ENCODE measurements around the gene MAST4. TPM values are rescaled to one million over a fixed set of nuclear protein-coding genes. Genes with fewer than 3 reads are reported as not detected.

The MAST4 gene
- total RNA-seq, 1 donor from 2014 or later, result 22.3 TPM

DNA sequence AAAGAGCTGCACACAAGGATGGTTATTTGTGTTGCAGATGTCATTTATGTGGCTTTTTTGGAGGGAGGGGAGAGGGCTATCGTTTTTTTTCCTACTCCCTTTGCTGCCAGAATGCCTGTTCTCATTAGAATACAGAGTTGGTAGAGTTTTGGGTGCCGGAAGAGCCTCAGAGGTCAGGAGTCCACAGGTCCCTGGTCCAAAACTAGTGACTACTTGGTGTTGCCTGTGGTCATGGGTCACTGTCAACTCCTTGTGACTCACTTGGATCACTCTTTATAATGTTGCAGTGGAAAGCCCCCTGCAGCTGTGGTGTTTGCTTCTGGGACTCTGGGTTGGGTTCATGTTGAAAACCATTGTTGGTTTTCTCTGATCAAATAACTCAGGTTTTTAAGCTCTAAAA, 131.4 kb downstream of the MAST4 start:
- H3K9me3 ChIP-seq (ENCODE audit: insufficient read depth, low read depth, low read length), result no peaks in the 10 kb centered on the region
- no peak for DNase-seq (ENCODE audit: low read depth)
- no peaks in the 10 kb centered on the region for H4K20me1 ChIP-seq (ENCODE audit: insufficient read depth, low read length)
- H3K4me3 ChIP-seq (ENCODE audit: insufficient read depth, low read depth, low read length), result no peak overlapping the region
- Mint-ChIP-seq H3K27ac (ENCODE audit: unreplicated experiment) (no peak overlapping the region), H3K4me3 (ENCODE audit: unreplicated experiment) (no peak overlapping the region), H3K27me3 (ENCODE audit: low read depth, unreplicated experiment) (no peaks in the 10 kb centered on the region), H3K4me1 (ENCODE audit: low read depth, unreplicated experiment) (peaks cover 8% of the 10 kb centered on the region), H3K9me3 (ENCODE audit: unreplicated experiment) (no peaks in the 10 kb centered on the region), H3K36me3 (ENCODE audit: low read depth, unreplicated experiment) (no peaks in the 10 kb centered on the region)
- no peaks in the 10 kb centered on the region for H3K4me1 ChIP-seq (ENCODE audit: insufficient read depth, low read length)
- H3K27me3 ChIP-seq (ENCODE audit: insufficient read depth, low read length), result no peaks in the 10 kb centered on the region
- FAIRE-seq, result no peak
- no peak overlapping the region for H3K4me2 ChIP-seq (ENCODE audit: low read length)
- TF ChIP-seq, protein P1, sequence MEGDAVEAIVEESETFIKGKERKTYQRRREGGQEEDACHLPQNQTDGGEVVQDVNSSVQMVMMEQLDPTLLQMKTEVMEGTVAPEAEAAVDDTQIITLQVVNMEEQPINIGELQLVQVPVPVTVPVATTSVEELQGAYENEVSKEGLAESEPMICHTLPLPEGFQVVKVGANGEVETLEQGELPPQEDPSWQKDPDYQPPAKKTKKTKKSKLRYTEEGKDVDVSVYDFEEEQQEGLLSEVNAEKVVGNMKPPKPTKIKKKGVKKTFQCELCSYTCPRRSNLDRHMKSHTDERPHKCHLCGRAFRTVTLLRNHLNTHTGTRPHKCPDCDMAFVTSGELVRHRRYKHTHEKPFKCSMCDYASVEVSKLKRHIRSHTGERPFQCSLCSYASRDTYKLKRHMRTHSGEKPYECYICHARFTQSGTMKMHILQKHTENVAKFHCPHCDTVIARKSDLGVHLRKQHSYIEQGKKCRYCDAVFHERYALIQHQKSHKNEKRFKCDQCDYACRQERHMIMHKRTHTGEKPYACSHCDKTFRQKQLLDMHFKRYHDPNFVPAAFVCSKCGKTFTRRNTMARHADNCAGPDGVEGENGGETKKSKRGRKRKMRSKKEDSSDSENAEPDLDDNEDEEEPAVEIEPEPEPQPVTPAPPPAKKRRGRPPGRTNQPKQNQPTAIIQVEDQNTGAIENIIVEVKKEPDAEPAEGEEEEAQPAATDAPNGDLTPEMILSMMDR (IDR thresholded peaks at IDR 0.05; ENCODE audit: insufficient read depth, low read depth, low read length), result no peak
- no peak for TF ChIP-seq EZH2 (IDR thresholded peaks at IDR 0.05; ENCODE audit: insufficient read depth, low read length)
- no peaks in the 10 kb centered on the region for H3K79me2 ChIP-seq (ENCODE audit: insufficient read depth, low read length)
- H2AFZ ChIP-seq (ENCODE audit: low read depth, low read length), result no peak overlapping the region
- no peak overlapping the region for H3K27ac ChIP-seq (ENCODE audit: low read depth, low read length)
- H3K9ac ChIP-seq (ENCODE audit: low read length), result no peak overlapping the region
- H3K36me3 ChIP-seq (ENCODE audit: insufficient read depth, low read length), result no peaks in the 10 kb centered on the region

DNA sequence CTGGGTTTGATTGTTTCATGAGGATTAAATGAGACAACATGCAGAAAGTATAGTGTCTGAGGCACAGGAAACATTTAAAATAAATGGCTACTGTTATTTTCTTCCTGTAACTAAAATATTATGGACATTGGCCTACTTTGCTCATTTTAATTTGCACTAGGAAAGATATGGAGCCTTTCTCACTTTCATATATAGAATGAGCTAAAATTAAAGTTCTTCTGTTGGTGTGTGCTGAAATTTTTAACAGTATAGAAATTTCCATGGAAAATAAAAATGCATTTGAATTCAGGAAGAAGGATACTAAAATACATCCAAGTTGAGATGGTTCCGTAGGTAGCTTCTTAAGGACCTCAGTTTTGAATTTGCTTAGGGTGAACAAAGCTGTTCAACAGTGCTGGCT, 131.9 kb downstream of the MAST4 start:
- Histone ChIP-seq H3K36me3 (ENCODE audit: insufficient read depth, low read length) (no peaks in the 10 kb centered on the region), H3K9me3 (ENCODE audit: insufficient read depth, low read depth, low read length) (no peaks in the 10 kb centered on the region), H2AFZ (ENCODE audit: low read depth, low read length) (no peak overlapping the region), H3K4me3 (ENCODE audit: insufficient read depth, low read depth, low read length) (no peak overlapping the region), H3K27ac (ENCODE audit: low read depth, low read length) (no peak overlapping the region), H3K27me3 (ENCODE audit: insufficient read depth, low read length) (no peaks in the 10 kb centered on the region), H3K4me1 (ENCODE audit: insufficient read depth, low read length) (no peaks in the 10 kb centered on the region), H3K4me2 (ENCODE audit: low read length) (no peak overlapping the region), H4K20me1 (ENCODE audit: insufficient read depth, low read length) (no peaks in the 10 kb centered on the region), H3K9ac (ENCODE audit: low read length) (no peak overlapping the region), H3K79me2 (ENCODE audit: insufficient read depth, low read length) (no peaks in the 10 kb centered on the region)
- no peak for DNase-seq (ENCODE audit: low read depth)
- Mint-ChIP-seq H3K4me1 (ENCODE audit: low read depth, unreplicated experiment) (peaks cover 8% of the 10 kb centered on the region), H3K36me3 (ENCODE audit: low read depth, unreplicated experiment) (no peaks in the 10 kb centered on the region), H3K27ac (ENCODE audit: unreplicated experiment) (no peak overlapping the region), H3K27me3 (ENCODE audit: low read depth, unreplicated experiment) (no peaks in the 10 kb centered on the region), H3K9me3 (ENCODE audit: unreplicated experiment) (no peaks in the 10 kb centered on the region), H3K4me3 (ENCODE audit: unreplicated experiment) (no peak overlapping the region)
- TF ChIP-seq, protein P1 (IDR thresholded peaks at IDR 0.05; ENCODE audit: insufficient read depth, low read depth, low read length), result no peak
- TF ChIP-seq EZH2 (IDR thresholded peaks at IDR 0.05; ENCODE audit: insufficient read depth, low read length), result no peak
- FAIRE-seq, result no peak

DNA sequence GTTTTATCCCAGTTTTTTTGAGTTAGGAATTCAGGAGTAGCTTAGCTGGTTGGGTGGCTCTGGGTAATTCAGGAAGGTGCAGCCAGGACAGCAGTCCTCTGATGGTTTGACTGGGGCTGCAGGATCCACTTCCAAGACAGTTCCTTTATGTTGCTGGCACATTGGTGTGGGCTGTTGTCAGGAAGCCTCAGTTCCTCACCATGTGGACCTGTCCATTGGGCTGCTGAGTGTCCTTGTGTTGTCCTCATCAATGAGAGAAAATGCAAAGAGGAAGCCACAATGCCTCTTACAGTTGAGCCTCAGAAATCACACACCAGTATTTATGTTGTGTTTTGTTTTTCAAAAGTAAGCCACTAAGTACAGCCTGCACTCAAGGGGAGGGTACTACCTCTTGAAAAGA, 140.9 kb downstream of the MAST4 start:
- Histone ChIP-seq H3K4me1 (ENCODE audit: insufficient read depth, low read length) (no peaks in the 10 kb centered on the region), H2AFZ (ENCODE audit: low read depth, low read length) (no peak overlapping the region), H3K9me3 (ENCODE audit: insufficient read depth, low read depth, low read length) (no peaks in the 10 kb centered on the region), H3K9ac (ENCODE audit: low read length) (no peak overlapping the region), H3K36me3 (ENCODE audit: insufficient read depth, low read length) (no peaks in the 10 kb centered on the region), H4K20me1 (ENCODE audit: insufficient read depth, low read length) (no peaks in the 10 kb centered on the region), H3K27me3 (ENCODE audit: insufficient read depth, low read length) (no peaks in the 10 kb centered on the region), H3K79me2 (ENCODE audit: insufficient read depth, low read length) (no peaks in the 10 kb centered on the region), H3K27ac (ENCODE audit: low read depth, low read length) (no peak overlapping the region), H3K4me2 (ENCODE audit: low read length) (no peak overlapping the region), H3K4me3 (ENCODE audit: insufficient read depth, low read depth, low read length) (no peak overlapping the region)
- Mint-ChIP-seq H3K9me3 (ENCODE audit: unreplicated experiment) (no peaks in the 10 kb centered on the region), H3K36me3 (ENCODE audit: low read depth, unreplicated experiment) (no peaks in the 10 kb centered on the region), H3K27me3 (ENCODE audit: low read depth, unreplicated experiment) (peaks cover 2% of the 10 kb centered on the region), H3K27ac (ENCODE audit: unreplicated experiment) (no peak overlapping the region), H3K4me1 (ENCODE audit: low read depth, unreplicated experiment) (peaks cover 10% of the 10 kb centered on the region), H3K4me3 (ENCODE audit: unreplicated experiment) (no peak overlapping the region)
- no peak for TF ChIP-seq EZH2 (IDR thresholded peaks at IDR 0.05; ENCODE audit: insufficient read depth, low read length)
- TF ChIP-seq, protein P1 (IDR thresholded peaks at IDR 0.05; ENCODE audit: insufficient read depth, low read depth, low read length), result no peak
- DNase-seq (ENCODE audit: low read depth) (no peak), FAIRE-seq (no peak)
